Stimulated activated CD8-positive, alpha-beta memory T cell treated with anti-CD3 and anti-CD28 coated beads, Interleukin-12 subunit alpha, Interleukin-12 subunit beta, amount 100 ng/mL, for 4 hours (primary cell): ENCODE data around the gene JAZF1.

Experiments
- DNase-seq: peaks from one replicate; pipeline ENCODE4 v3.0.0-alpha.2; 2020; ENCODE audit warnings: low read depth

The JAZF1 gene

DNA sequence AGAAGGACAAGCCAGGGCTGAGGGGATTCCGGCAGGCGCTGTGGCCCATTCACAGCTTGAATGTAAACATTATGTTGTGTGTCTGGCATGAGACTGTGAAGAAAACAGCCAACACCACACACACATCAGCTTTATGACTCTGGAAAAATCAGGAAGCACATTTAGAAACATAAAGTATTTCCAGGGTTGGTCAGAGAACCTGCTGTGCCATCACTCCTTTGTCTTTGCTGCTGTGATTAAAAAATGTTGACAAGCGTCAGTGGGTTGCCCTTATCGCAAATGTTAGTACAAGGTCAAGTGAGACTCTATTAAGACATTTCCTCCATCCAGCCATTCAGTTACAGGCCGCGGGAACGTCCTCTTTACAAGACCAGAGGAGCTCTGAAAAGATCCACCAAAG is 345.2 kb downstream of the JAZF1 start:
- DNase-seq = no peak

- DNase-seq = no peak
Measured at GRCh38 chr7:27834179-27834921, 346.2 kb downstream of the JAZF1 start.

GRCh38 chr7:27826357-27826756 is 354.2 kb downstream of the JAZF1 start:
- no peak for DNase-seq

DNA sequence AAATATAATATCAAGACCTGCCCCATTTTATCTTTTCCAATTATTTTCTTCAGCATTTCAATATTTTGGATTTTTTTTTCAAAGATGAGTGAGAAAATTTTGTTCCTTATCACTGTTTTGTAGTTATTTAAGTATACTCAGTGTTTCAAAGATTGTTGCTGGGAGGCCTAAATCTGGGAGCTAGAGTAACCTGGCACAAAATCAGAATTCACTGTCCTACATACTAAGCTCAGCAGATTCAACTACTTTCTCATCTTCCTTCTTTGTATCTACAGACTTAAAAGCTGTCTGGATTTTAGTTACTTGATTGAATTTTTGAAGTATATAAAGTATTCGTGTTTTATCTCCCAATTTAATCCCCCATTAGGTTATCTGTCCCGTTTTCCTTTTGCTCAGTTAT is 354.7 kb downstream of the JAZF1 start:
- no peak for DNase-seq

- DNase-seq = no peak
Measured at GRCh38 chr7:27822245-27822644, 358.4 kb downstream of the JAZF1 start.

DNA sequence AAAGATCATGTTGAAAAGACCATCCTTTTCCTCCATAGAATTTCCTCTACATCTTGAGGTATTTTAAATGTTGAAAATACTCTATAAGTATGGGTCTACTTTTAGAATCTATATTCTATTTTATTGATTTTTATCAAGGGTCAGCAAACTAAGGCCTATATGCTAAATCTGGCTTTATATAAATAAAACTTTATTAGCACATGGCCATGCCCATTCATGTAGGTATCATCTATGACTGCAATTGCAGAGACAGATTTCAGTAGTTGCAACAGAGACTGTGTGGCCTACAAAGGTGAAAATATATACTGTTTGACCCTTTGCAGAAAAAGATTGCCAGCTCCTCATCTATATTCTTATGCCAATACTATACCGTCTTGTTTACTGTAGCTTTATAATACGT is 367.9 kb downstream of the JAZF1 start:
- no peak for DNase-seq

DNA sequence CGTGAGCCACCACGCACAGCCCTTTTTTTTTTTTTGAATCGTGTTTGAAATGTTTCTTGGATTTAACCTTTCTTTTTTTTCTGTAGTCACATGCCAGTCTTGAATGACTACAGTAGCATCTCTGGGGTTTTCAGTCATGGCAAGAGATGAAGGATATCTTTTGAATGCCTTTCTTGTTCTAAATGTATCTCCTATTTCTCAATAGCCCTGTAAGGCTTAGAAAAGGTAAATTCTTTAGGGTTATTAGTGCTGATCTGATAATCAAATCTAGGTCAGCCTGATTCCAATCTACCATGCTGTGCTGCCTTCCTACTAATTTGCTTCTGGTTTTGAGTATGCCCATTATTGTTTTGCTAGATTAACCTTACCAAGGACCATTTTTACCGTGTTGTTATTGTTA is 370.4 kb downstream of the JAZF1 start:
- no peak for DNase-seq

- no peak for DNase-seq
Measured at GRCh38 chr7:27808626-27809025, 372.0 kb downstream of the JAZF1 start.

- DNase-seq = no peak
Measured at GRCh38 chr7:27804139-27804538, 376.5 kb downstream of the JAZF1 start.

DNA sequence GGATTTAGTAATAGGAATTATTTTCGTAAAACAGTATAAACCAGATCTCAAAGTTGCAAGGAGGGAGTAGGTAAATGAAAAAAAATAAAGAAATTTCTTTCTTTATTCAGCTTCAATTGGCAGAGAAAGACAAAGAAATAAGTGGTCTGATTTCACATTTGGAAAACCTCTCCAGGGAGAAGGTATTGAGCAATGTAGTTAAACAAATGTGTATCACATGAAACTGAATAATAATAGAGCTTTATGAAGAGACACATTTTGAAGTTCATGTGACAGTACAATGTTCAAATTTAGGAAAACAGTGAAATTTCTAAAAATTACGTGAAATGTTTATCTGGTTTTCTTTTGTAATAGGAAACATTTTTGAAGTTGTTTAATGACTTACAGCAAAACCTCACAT is 377.6 kb downstream of the JAZF1 start:
- DNase-seq = no peak

DNA sequence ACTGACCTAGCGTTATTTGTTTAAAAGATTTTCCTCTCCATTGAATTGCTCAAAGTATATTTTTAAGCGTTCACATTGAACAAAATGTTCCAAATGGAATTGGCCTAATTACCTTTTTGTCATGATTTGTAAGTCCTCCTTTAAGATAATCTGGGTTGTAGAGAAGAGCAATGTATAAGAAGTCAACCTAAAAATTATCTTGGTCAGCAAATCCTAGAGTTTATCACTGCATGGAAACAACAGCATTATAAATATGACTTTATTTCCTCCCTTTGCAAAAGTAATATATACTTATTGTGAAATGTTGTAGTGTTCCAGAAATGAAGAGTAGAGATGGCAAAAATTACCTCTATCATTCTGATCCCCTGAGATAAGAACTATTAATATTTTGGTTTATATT is 381.4 kb downstream of the JAZF1 start:
- DNase-seq = no peak

DNA sequence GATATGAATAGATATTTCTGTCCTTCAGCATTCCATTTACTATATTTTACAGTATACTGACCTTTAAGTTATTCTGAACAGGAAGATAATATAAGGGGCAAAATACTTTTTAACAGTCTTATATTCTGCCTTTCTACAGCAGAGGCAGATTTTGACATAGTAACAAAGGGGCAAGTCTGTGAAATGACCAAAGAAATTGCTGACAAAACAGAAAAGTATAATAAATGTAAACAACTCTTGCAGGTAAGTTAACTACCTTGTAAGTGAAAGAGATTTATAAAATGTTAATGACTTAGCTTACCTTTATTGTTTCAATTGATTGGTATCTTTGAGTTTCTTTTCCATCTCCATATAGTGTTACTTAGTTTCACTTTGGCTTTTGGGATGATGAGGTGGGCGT is 384.6 kb downstream of the JAZF1 start:
- DNase-seq = no peak

GRCh38 chr7:27793780-27794179 is 386.8 kb downstream of the JAZF1 start:
- DNase-seq = no peak

GRCh38 chr7:27788437-27788836 is 392.2 kb downstream of the JAZF1 start:
- DNase-seq = no peak

GRCh38 chr7:27784399-27785053 is 396.1 kb downstream of the JAZF1 start:
- DNase-seq = no peak

- DNase-seq = no peak
Measured at GRCh38 chr7:27782849-27783248, 397.7 kb downstream of the JAZF1 start.

- no peak for DNase-seq
Measured at GRCh38 chr7:27781188-27781587, 399.4 kb downstream of the JAZF1 start.
